ENCODE measurements around the gene USP20. TPM values are rescaled to one million over a fixed set of nuclear protein-coding genes. Genes with fewer than 3 reads are reported as not detected.

Gene USP20
- total RNA-seq, 1 donor from 2014 or later = 10.8 TPM

DNA sequence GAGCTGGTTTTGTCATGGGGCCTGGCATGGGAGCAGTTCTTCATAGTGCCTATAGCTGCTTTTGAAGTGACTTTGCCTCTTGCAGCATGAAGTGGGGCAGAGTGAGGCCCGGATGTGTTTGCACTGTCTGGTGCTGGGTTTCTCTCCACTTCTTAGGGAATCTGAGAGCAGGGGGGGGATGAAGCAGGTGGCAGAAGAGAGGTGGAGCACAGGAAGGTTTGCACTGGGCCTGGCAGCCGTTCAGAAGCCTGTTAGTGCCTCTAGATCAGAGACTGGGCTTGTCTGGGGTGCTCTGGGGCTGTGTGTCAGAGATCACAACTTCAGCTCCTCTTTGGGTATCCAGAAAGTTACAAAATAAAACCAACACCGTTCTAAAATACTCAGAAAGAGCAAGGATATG, 18.4 kb downstream of the USP20 start:
- no peak overlapping the region for H3K9ac ChIP-seq
- H3K4me2 ChIP-seq = no peak overlapping the region
- H3K27ac Mint-ChIP-seq = no peak overlapping the region
- no peak for DNase-seq (ENCODE audit: low spot score)
- no peak overlapping the region for H3K4me3 Mint-ChIP-seq
- H3K27me3 Mint-ChIP-seq (ENCODE audit: insufficient read depth, low read depth) = no peaks in the 10 kb centered on the region
- H3K27me3 ChIP-seq = no peaks in the 10 kb centered on the region
- H3K4me1 Mint-ChIP-seq = no peaks in the 10 kb centered on the region
- no peaks in the 10 kb centered on the region for H3K4me1 ChIP-seq
- H3K9me3 ChIP-seq (ENCODE audit: low read depth) = no peaks in the 10 kb centered on the region
- H3K36me3 Mint-ChIP-seq = peaks cover 27% of the 10 kb centered on the region
- no peaks in the 10 kb centered on the region for H4K20me1 ChIP-seq (ENCODE audit: low read depth)
- no peak overlapping the region for H2AFZ ChIP-seq (replicated peaks)
- TF ChIP-seq EZH2phosphoT487 (IDR thresholded peaks at IDR 0.05) (no peak), EZH2 (IDR thresholded peaks at IDR 0.05) (no peak)
- TF ChIP-seq, protein P1, sequence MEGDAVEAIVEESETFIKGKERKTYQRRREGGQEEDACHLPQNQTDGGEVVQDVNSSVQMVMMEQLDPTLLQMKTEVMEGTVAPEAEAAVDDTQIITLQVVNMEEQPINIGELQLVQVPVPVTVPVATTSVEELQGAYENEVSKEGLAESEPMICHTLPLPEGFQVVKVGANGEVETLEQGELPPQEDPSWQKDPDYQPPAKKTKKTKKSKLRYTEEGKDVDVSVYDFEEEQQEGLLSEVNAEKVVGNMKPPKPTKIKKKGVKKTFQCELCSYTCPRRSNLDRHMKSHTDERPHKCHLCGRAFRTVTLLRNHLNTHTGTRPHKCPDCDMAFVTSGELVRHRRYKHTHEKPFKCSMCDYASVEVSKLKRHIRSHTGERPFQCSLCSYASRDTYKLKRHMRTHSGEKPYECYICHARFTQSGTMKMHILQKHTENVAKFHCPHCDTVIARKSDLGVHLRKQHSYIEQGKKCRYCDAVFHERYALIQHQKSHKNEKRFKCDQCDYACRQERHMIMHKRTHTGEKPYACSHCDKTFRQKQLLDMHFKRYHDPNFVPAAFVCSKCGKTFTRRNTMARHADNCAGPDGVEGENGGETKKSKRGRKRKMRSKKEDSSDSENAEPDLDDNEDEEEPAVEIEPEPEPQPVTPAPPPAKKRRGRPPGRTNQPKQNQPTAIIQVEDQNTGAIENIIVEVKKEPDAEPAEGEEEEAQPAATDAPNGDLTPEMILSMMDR (IDR thresholded peaks at IDR 0.05) = no peak
- H3K79me2 ChIP-seq (ENCODE audit: low read depth) = no peaks in the 10 kb centered on the region
- no peaks in the 10 kb centered on the region for H3F3A ChIP-seq (ENCODE audit: low read depth)
- no peaks in the 10 kb centered on the region for H3K36me3 ChIP-seq
- H3K27ac ChIP-seq = no peak overlapping the region
- no peaks in the 10 kb centered on the region for H3K9me3 Mint-ChIP-seq
- H3K4me3 ChIP-seq = no peak overlapping the region

DNA sequence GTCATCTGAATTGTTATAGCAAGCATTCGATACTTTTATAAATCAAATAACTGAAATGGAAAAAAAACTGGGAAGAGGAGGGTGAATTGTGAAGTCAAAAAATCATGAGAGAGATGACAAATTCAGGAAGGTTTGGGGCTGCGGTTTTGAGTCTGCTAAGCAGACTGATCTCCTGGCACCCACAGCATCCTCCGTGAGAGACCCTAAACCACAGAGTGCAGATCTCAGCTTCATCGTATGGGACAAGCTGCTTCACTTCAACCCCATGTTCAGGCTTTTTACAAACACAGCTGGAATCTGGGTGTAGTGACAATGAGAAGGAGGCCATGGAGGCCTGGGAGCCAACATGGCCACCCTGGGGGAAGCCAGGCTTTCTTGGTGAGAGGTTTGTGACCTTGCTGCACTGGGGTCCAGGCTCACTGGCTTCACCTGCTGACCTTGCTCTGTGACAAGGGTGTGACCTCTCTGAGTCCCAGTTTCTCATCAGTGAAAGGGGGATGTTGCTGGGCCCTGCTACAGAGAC, 19.4 kb downstream of the USP20 start:
- H3K4me3 ChIP-seq = no peak overlapping the region
- no peaks in the 10 kb centered on the region for H3K9me3 ChIP-seq (ENCODE audit: low read depth)
- no peak overlapping the region for H3K27ac ChIP-seq
- no peaks in the 10 kb centered on the region for H3K27me3 ChIP-seq
- Mint-ChIP-seq H3K4me1 (no peaks in the 10 kb centered on the region), H3K36me3 (peaks cover 27% of the 10 kb centered on the region), H3K9me3 (no peaks in the 10 kb centered on the region), H3K4me3 (no peak overlapping the region), H3K27ac (no peak overlapping the region), H3K27me3 (ENCODE audit: insufficient read depth, low read depth) (no peaks in the 10 kb centered on the region)
- TF ChIP-seq, protein P1 (IDR thresholded peaks at IDR 0.05) = no peak
- no peak for TF ChIP-seq EZH2phosphoT487 (IDR thresholded peaks at IDR 0.05)
- no peak for TF ChIP-seq EZH2 (IDR thresholded peaks at IDR 0.05)
- H3K79me2 ChIP-seq (ENCODE audit: low read depth) = no peaks in the 10 kb centered on the region
- no peak overlapping the region for H2AFZ ChIP-seq (replicated peaks)
- no peaks in the 10 kb centered on the region for H3K4me1 ChIP-seq
- DNase-seq (ENCODE audit: low spot score) = no peak
- H3K4me2 ChIP-seq = no peak overlapping the region
- H3K36me3 ChIP-seq = no peaks in the 10 kb centered on the region
- H3F3A ChIP-seq (ENCODE audit: low read depth) = no peaks in the 10 kb centered on the region
- H4K20me1 ChIP-seq (ENCODE audit: low read depth) = no peaks in the 10 kb centered on the region
- no peak overlapping the region for H3K9ac ChIP-seq

DNA sequence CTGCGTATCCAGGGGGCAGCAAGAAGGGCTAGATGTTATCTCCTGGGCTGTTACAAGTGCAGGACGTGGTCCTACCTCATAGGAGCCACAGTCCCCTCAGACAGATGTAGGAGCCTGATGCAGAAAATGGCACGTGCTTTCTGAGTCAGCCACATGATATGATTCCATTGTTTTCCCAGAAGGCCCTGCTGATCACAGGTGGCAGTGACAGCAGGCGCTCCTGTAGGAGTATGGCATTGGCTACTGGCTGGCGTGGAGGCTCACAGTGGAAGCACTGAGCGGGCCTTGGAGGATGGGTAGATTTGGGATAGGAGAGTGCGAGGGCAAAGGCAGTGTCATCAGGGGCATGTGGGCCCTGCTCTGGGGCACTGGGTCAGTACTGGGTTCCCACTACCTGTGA, 21.9 kb downstream of the USP20 start:
- TF ChIP-seq EZH2 (IDR thresholded peaks at IDR 0.05) (no peak), EZH2phosphoT487 (IDR thresholded peaks at IDR 0.05) (no peak)
- TF ChIP-seq, protein P1 (IDR thresholded peaks at IDR 0.05) = no peak
- H3K36me3 Mint-ChIP-seq = peaks cover 14% of the 10 kb centered on the region
- Histone ChIP-seq H3K9me3 (ENCODE audit: low read depth) (no peaks in the 10 kb centered on the region), H3K9ac (no peak overlapping the region), H3K27me3 (no peaks in the 10 kb centered on the region), H4K20me1 (ENCODE audit: low read depth) (no peaks in the 10 kb centered on the region), H3K79me2 (ENCODE audit: low read depth) (no peaks in the 10 kb centered on the region), H2AFZ (replicated peaks) (no peak overlapping the region), H3K4me3 (no peak overlapping the region), H3K36me3 (no peaks in the 10 kb centered on the region), H3K4me1 (no peaks in the 10 kb centered on the region), H3K4me2 (no peak overlapping the region), H3F3A (ENCODE audit: low read depth) (no peaks in the 10 kb centered on the region), H3K27ac (no peak overlapping the region)
- no peak for DNase-seq (ENCODE audit: low spot score)
- peak overlapping the region; percentile 38 for H3K4me3 Mint-ChIP-seq
- H3K27ac Mint-ChIP-seq = no peak overlapping the region
- H3K27me3 Mint-ChIP-seq (ENCODE audit: insufficient read depth, low read depth) = no peaks in the 10 kb centered on the region
- no peaks in the 10 kb centered on the region for H3K9me3 Mint-ChIP-seq
- no peaks in the 10 kb centered on the region for H3K4me1 Mint-ChIP-seq

All from neural progenitor cell (in vitro differentiated cells).